ENCODE results near the gene NIPAL3.

NIPAL3 gene

DNA sequence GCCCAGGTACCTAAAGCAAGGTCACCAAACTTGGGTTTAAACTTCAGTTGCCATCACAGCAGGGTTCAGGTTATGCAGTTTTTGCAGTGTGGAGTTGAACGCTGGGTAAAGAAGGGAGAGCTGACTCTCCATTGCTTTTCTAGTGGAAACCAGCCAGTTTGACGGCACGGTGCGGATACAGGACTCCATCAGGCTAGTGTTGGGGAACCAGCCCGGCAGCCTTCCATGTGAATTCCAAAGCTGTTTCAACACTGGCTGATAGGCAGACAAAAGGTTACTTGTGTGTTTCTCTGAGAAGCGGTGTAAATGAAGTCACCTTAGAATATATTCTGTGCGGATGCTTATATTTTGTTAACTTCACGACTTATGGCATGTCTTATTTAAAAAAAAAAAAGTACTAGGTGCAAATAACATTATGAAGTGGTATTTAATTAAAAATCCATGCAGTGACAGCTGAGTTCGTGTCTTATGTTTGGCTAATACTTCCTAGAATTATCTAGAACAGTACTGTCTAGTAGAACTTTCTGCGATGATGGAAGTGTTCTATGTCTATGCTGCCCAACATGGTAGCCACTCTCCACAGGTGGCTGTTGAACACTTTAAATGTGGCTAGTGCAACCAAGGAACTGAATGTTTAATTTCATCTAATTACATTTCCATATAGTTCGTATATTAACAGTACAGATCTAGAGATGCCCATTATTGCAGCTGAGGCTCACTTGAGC is 57.1 kb downstream of the NIPAL3 start:
- TF ChIP-seq GATA2 (IDR thresholded peaks at IDR 0.05; ENCODE audit: low read depth, low read length) = no peak
- no peak for TF ChIP-seq GATA3 (IDR thresholded peaks at IDR 0.05; ENCODE audit: low read depth, low read length)

GRCh38 chr1:24474193-24474592 is 58.6 kb downstream of the NIPAL3 start:
- no peak for TF ChIP-seq GATA2 (IDR thresholded peaks at IDR 0.05; ENCODE audit: low read depth, low read length)
- TF ChIP-seq GATA3 (IDR thresholded peaks at IDR 0.05; ENCODE audit: low read depth, low read length) = no peak

DNA sequence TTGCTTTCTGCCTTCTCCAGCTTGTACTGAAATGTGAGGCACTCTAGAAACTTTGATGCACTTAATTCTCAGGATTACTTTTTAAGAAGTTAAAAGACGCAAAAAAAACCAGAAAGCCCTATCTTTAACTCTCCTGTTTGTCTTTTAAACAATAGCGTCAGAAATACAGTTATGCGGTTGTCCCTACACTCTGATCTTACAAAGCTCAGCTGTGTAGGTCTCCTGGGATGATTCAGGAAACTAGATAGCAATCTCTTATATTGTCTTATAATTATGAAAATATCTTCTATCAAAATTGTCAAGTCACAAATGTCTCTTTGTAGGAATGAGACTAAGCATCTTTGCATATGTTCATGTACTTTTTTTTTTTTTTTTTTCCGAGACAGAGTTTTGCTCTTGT is 60.1 kb downstream of the NIPAL3 start:
- TF ChIP-seq GATA2 (IDR thresholded peaks at IDR 0.05; ENCODE audit: low read depth, low read length) = no peak
- TF ChIP-seq GATA3 (IDR thresholded peaks at IDR 0.05; ENCODE audit: low read depth, low read length) = no peak

DNA sequence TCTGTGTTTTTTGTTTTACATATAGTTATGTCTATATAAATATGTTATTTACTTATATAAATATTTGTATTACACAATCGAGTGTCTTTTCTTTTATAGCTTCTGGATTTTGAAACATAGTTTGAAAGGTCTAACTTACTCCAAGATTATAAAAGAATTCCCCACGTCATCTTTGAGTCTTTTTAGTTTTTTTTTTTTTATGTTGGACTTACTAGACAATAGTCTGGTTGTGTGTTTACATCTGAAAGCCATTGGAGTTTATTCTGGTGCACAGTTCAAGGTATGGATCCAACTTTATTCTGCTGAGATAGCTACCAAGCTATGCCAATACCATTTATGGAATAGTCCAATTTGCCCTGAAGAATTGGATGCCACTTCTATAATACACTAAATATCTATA is 61.0 kb downstream of the NIPAL3 start:
- TF ChIP-seq GATA3 (IDR thresholded peaks at IDR 0.05; ENCODE audit: low read depth, low read length) (no peak), GATA2 (IDR thresholded peaks at IDR 0.05; ENCODE audit: low read depth, low read length) (no peak)

DNA sequence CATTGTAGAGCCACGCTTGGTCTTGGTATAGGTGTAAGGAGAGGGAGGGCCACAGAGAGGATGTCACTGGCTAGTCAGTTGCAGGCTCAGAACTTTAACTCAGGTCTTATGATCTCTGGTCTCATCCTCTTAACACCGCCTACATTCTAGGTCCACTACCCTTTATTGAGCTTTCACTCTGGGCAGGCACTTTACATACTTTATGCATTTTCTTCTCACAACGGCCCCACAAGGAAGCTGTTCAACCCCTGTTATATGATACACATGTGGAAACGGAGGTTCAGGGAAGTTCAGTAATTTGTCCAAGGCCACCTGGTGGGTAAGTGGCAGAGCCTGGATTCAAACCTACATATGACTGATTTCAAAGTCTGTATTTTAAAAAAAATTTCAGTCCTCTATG is 61.7 kb downstream of the NIPAL3 start:
- TF ChIP-seq GATA3 (IDR thresholded peaks at IDR 0.05; ENCODE audit: low read depth, low read length) (no peak), GATA2 (IDR thresholded peaks at IDR 0.05; ENCODE audit: low read depth, low read length) (no peak)

- TF ChIP-seq GATA3 (IDR thresholded peaks at IDR 0.05; ENCODE audit: low read depth, low read length) = no peak
- TF ChIP-seq GATA2 (IDR thresholded peaks at IDR 0.05; ENCODE audit: low read depth, low read length) = no peak
Observed at GRCh38 chr1:24481101-24481500, 65.5 kb downstream of the NIPAL3 start.

- TF ChIP-seq GATA2 (IDR thresholded peaks at IDR 0.05; ENCODE audit: low read depth, low read length) = no peak
- TF ChIP-seq GATA3 (IDR thresholded peaks at IDR 0.05; ENCODE audit: low read depth, low read length) = no peak
Observed at GRCh38 chr1:24481843-24482610, 66.4 kb downstream of the NIPAL3 start.

DNA sequence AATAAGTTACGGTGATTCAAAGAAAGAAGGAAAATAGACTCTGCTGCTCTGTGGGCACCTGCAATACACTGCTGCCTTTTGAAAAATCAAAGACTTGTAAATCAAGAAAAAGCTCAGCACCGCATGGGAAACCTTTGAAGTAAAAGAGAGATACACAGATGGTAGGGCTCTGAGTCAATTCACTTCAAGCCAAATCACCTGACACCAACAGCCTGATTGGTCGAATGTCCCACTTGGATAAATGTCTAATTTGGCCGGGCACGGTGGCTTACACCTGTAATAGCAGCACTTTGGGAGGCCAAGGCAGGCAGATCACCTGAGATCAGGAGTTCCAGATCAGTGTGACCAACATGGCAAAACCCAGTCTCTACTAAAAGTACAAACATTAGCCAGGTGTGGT is 67.8 kb downstream of the NIPAL3 start:
- TF ChIP-seq GATA2 (IDR thresholded peaks at IDR 0.05; ENCODE audit: low read depth, low read length) = no peak
- TF ChIP-seq GATA3 (IDR thresholded peaks at IDR 0.05; ENCODE audit: low read depth, low read length) = no peak

DNA sequence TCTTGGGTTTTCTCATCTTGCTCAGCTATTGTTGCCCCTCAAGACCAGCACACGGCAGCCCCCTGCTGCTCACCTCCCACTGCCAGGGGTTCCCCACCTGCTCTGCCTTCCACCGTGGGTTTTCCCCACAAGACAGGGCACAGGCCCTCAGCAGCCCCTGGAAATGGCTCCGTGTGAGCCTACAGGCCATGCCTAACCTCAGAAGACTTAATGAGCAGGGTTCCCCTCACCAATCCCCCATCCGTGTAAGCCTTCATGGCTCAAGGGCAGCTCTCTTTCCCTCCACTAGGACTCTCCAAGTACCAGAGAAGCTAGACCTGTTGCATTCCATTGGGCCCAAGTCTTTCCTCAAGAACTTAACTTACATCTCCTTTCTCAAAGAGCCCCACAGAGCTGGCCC is 68.6 kb downstream of the NIPAL3 start:
- TF ChIP-seq GATA2 (IDR thresholded peaks at IDR 0.05; ENCODE audit: low read depth, low read length) = no peak
- TF ChIP-seq GATA3 (IDR thresholded peaks at IDR 0.05; ENCODE audit: low read depth, low read length) = no peak

DNA sequence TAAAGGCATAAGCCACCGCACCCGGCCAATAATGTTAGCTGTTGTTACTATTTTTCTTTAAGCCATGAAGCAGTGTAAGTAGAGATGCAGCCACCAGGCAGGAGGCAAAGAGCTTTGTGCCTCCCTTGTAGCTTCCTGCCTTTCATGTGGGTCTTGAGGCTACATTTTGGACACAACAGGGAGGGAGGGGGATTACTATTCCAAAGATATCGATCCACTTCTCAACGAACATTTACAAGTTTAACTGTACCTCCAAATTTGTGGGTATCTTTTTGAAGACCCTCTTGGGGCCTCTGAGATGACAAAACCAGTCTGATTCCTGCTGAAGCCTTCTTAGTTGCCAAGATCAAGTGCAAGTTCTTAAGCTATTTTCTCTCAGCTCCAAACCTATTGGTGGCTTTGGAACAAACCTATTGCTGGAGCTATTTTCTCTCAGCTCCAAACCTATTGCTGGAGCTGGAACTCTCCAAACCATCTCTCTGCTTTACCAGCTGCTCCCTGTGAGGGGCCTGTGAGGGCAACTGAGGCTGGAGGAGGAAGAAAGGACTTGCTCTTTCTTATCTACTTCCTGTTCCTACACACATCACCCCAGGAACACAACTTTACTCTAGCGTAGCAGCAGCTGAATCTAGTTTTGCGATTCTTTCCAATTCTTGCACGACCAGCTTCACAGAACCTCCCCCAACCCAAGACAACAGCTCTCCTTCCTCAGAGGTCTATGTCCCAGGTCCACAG is 70.9 kb downstream of the NIPAL3 start:
- TF ChIP-seq GATA2 (IDR thresholded peaks at IDR 0.05; ENCODE audit: low read depth, low read length) = no peak
- TF ChIP-seq GATA3 (IDR thresholded peaks at IDR 0.05; ENCODE audit: low read depth, low read length) = no peak

DNA sequence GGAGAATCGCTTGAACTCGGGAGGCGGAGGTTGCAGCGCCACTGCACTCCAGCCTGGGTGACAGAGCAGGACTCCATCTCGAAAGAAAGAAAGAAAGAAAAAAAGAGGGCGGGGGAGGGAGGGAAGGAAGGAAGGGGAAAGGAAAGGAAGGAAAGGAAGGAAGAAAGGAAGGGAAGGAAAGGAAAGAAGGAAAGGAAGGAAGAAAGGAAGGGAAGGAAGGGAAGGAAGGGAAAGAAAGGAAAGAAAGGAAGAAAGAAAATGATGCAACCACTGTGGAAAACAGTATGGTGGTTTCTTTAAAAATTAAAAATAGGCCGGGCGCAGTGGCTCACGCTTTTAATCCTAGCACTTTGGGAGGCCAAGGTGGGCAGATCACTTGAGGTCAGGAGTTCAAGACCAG is 71.9 kb downstream of the NIPAL3 start:
- TF ChIP-seq GATA3 (IDR thresholded peaks at IDR 0.05; ENCODE audit: low read depth, low read length) (no peak), GATA2 (IDR thresholded peaks at IDR 0.05; ENCODE audit: low read depth, low read length) (no peak)

DNA sequence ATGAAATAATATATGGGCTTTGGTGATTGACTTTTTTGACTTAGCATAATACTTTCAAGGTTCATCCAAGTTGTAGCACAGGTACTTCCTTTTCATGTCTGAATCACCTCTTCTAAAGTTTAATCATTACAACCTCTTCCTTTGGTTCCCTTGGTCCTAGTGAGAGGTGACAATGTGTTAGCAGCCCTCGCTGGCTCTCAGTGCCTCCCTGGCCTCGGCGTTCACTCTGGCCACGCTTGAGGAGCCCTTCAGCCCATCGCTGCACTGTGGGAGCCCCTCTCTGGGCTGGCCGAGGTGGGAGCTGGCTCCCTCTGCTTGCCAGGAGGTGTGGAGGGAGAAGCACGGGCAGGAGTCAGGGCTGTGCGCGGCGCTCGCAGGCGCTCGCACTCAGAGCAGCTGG is 74.1 kb downstream of the NIPAL3 start:
- TF ChIP-seq GATA3 (IDR thresholded peaks at IDR 0.05; ENCODE audit: low read depth, low read length) (no peak), GATA2 (IDR thresholded peaks at IDR 0.05; ENCODE audit: low read depth, low read length) (no peak)

DNA sequence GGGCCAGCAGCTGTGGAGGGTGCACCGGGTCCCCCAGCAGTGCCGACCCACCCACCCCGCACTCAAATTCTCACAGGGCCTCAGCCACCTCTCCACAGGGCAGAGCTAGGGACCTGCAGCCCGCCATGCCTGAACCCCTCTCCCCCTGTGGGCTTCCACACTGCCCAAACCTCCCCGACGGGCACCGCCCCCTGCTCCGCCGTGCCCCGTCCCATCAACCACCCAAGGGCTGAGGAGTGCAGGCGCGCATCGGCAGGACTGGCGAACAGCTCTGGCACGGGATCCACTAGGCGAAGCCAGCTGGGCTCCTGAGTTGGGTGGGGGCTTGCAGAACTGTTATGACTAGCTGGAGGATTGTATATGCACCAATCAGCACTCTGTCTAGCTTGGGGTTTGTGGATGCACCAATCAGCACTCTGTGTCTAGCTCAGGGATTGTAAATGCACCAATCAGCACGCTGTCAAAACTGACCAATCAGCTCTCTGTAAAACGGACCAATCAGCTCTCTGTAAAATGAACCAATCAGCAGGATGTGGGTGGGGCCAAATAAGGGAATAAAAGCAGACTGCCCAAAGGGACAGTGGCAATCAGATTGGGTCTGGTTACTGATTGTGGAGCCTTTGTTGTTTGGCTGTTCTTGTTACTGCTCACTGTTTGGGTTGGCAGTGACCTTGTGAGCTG is 74.6 kb downstream of the NIPAL3 start:
- TF ChIP-seq GATA3 (IDR thresholded peaks at IDR 0.05; ENCODE audit: low read depth, low read length) (no peak), GATA2 (IDR thresholded peaks at IDR 0.05; ENCODE audit: low read depth, low read length) (no peak)

Data from SH-SY5Y (cell line).